HL-60 (cell line): ENCODE results near the gene MAD1L1.

Experiments
- POLR2AphosphoS5 ChIP-seq: IDR thresholded peaks from 2 replicates; pipeline ENCODE4 v1.6.1; 2012; ENCODE audit warnings: low read depth
- TF ChIP-seq, protein P1 (sequence below): IDR thresholded peaks from one replicate; pipeline ENCODE4 v1.5.1; 2011; ENCODE audit warnings: low read length, control low read depth, inconsistent platforms; ENCODE audit not compliant: insufficient read depth

DNA sequence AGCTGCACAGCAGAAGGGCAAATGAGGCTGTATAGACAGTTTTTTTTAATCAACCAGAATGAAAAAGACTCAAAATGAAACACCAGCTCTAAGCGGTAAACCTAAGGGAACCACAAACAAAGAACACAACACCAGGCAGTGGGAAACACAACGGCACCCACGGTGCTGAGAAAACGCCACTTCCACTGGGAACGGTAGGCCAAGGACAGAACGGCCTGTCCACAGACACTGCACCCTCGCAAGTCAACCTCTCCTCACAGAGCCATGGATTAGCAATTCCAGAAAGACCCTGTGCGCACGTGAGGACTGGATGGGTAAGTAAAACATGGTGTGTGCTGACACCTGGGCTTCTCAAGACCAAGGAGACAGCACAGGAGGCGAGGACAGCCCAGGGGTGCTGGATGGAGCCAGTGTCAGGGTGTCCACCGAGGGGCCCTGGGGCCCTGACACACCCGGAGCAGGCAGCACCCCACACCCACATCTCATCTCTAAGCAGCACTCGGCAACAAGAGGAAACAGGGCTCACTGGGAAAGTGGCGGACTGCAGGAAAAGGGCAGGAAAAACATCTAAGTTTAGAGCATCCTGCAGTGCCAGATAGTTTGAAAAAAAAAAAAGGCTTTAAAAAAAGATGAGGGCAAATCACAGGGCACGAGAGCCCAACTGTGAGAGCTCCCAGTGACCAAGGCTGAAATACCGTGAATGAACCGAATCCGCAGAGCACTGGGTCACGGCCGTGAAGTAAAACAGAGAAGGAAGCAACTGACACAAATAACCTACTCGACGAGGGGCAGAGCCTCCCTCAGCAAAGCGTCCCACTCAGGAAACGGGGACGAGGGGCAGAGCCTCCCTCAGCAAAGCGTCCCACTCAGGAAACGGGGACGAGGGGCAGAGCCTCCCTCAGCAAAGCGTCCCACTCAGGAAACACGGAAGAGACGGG lies 120.2 kb downstream of the MAD1L1 start:
- no peak for TF ChIP-seq POLR2AphosphoS5
- TF ChIP-seq, protein P1, sequence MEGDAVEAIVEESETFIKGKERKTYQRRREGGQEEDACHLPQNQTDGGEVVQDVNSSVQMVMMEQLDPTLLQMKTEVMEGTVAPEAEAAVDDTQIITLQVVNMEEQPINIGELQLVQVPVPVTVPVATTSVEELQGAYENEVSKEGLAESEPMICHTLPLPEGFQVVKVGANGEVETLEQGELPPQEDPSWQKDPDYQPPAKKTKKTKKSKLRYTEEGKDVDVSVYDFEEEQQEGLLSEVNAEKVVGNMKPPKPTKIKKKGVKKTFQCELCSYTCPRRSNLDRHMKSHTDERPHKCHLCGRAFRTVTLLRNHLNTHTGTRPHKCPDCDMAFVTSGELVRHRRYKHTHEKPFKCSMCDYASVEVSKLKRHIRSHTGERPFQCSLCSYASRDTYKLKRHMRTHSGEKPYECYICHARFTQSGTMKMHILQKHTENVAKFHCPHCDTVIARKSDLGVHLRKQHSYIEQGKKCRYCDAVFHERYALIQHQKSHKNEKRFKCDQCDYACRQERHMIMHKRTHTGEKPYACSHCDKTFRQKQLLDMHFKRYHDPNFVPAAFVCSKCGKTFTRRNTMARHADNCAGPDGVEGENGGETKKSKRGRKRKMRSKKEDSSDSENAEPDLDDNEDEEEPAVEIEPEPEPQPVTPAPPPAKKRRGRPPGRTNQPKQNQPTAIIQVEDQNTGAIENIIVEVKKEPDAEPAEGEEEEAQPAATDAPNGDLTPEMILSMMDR, result no peak
